SU-DHL-6 (cell line): Measurements from ENCODE around the gene ZMYND11.

Experiments
- H2AFZ ChIP-seq: fragments of 200-600 bp; sonication (generic); 2 replicates; pipeline ENCODE4 v1.6.1; 2014; ENCODE audit warnings: low read depth, mild to moderate bottlenecking, moderate library complexity, mixed read lengths, antibody characterized with exemption, low read length; ENCODE audit not compliant: severe bottlenecking
- H3F3A ChIP-seq: fragments of 200-600 bp; shearing (Covaris generic); 2 replicates; pipeline ENCODE4 v1.6.0; 2016; ENCODE audit warnings: antibody characterized with exemption, mild to moderate bottlenecking; ENCODE audit not compliant: insufficient read depth
- H3K27ac ChIP-seq: fragments of 200-600 bp; sonication (generic); 2 replicates; pipeline ENCODE4 v1.5.1; 2016; ENCODE audit warnings: low read depth, mild to moderate bottlenecking, low read length, moderate library complexity, mixed read lengths
- H3K27me3 ChIP-seq: fragments of 200-600 bp; sonication (generic), shearing (Covaris generic); 2 replicates; pipeline ENCODE4 v1.6.0; 2014; ENCODE audit warnings: mild to moderate bottlenecking, low read length
- H3K36me3 ChIP-seq: fragments of 200-600 bp; sonication (generic); 2 replicates; pipeline ENCODE4 v1.6.1; 2014; ENCODE audit warnings: mild to moderate bottlenecking, low read length, mixed read lengths
- H3K4me2 ChIP-seq: fragments of 300-600, 200-600 bp; shearing (Covaris generic), sonication (generic); 2 replicates; pipeline ENCODE4 v1.6.0; 2014; ENCODE audit warnings: low read length, low read depth, mild to moderate bottlenecking; ENCODE audit not compliant: poor library complexity, severe bottlenecking
- H3K4me3 ChIP-seq: fragments of 200-600 bp; sonication (generic); 2 replicates; pipeline ENCODE4 v1.5.1; 2014; ENCODE audit warnings: antibody characterized with exemption, low read length, mild to moderate bottlenecking, mixed read lengths; ENCODE audit not compliant: insufficient read depth, poor library complexity, severe bottlenecking
- H3K79me2 ChIP-seq: fragments of 200-600 bp; sonication (generic); 2 replicates; pipeline ENCODE4 v1.6.1; 2014; ENCODE audit warnings: mild to moderate bottlenecking, low read length, moderate library complexity; ENCODE audit not compliant: insufficient read depth
- H3K9ac ChIP-seq: fragments of 200-600 bp; sonication (generic); 2 replicates; pipeline ENCODE4 v1.7.0; 2014; ENCODE audit warnings: mild to moderate bottlenecking, low read length
- H3K9me2 ChIP-seq: fragments of 200-600 bp; sonication (generic); replicated peaks from 2 replicates; pipeline ENCODE4 v1.6.1; 2014; ENCODE audit warnings: low read length; ENCODE audit not compliant: insufficient read depth
- H3K9me3 ChIP-seq: fragments of 200-600 bp; sonication (generic); 2 replicates; pipeline ENCODE4 v1.6.1; 2014; ENCODE audit warnings: low read length, mixed read lengths; ENCODE audit not compliant: insufficient read depth
- H4K20me1 ChIP-seq: fragments of 200-600 bp; sonication (generic); 2 replicates; pipeline ENCODE4 v1.6.1; 2014; ENCODE audit warnings: low read depth, mild to moderate bottlenecking, antibody characterized with exemption, low read length, moderate library complexity, mixed read lengths
- EZH2phosphoT487 ChIP-seq: fragments of 200-600 bp; sonication (generic), shearing (Covaris generic); conservative IDR thresholded peaks from 2 replicates; pipeline ENCODE4 v1.6.1; 2018; ENCODE audit warnings: mild to moderate bottlenecking, antibody characterized with exemption, low read length, moderate library complexity, mixed read lengths
- TF ChIP-seq, protein P1 (sequence below): fragments of 200-600 bp; sonication (generic); IDR thresholded peaks from one replicate; pipeline ENCODE4 v1.5.1; 2017; ENCODE audit warnings: antibody characterized with exemption, mild to moderate bottlenecking, low read length, moderate library complexity; ENCODE audit not compliant: insufficient read depth, poor library complexity, severe bottlenecking

ZMYND11 gene

DNA sequence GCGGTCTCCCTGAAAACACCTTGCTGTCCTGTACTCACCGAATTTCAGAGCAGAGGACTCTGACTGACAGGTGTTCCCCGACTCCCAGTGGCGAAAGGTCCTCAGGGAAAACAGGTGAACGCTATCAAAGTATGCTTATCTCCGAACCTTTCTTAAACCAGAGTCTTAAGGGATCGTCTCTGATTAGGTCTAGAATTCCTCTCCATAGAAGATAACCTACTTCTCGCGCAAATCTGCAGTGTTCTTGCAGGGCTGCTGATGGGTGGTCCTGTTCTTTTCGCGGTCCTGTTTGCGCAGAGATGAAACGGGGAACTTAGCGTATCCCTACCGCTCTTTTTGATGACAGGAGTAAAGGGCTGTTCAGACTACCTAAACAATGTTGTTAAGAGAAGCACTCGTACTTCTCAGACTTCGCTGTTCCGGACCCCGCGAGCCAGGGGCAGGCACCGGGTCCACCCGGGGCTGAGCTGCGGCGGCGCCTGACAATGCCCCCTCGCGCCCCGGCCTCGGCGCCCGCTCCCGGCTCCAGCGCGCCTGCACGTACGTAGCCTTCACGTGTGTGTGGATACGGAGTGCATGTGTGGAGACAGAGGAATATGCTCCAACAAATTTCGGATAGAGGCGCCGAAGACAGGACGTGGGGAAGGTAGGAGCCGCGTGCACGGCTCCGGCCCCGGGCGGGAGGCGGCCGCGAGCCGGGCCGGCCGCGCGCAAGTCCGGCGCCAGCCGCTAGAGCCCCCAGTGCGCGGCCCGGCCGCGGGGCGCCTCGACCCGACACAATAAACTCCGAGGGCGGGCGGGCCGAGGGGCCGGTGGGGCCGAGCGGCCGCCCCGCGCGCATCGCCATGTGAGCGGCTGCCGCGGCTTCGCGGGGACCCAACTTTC lies 766 bp upstream of the ZMYND11 start:
- Histone ChIP-seq H2AFZ (no peak overlapping the region), H3K79me2 (no peaks in the 10 kb centered on the region), H3F3A (no peaks in the 10 kb centered on the region), H3K9ac (no peak overlapping the region), H4K20me1 (no peaks in the 10 kb centered on the region), H3K36me3 (no peaks in the 10 kb centered on the region), H3K4me2 (peak overlapping the region; percentile 25), H3K9me3 (no peaks in the 10 kb centered on the region), H3K27me3 (no peaks in the 10 kb centered on the region), H3K9me2 (no peaks in the 10 kb centered on the region), H3K27ac (no peak overlapping the region), H3K4me3 (no peak overlapping the region)
- 0 out of 2 replicates have a peak, but pooled peaks have one; percentile 73 for TF ChIP-seq EZH2phosphoT487
- TF ChIP-seq, protein P1, sequence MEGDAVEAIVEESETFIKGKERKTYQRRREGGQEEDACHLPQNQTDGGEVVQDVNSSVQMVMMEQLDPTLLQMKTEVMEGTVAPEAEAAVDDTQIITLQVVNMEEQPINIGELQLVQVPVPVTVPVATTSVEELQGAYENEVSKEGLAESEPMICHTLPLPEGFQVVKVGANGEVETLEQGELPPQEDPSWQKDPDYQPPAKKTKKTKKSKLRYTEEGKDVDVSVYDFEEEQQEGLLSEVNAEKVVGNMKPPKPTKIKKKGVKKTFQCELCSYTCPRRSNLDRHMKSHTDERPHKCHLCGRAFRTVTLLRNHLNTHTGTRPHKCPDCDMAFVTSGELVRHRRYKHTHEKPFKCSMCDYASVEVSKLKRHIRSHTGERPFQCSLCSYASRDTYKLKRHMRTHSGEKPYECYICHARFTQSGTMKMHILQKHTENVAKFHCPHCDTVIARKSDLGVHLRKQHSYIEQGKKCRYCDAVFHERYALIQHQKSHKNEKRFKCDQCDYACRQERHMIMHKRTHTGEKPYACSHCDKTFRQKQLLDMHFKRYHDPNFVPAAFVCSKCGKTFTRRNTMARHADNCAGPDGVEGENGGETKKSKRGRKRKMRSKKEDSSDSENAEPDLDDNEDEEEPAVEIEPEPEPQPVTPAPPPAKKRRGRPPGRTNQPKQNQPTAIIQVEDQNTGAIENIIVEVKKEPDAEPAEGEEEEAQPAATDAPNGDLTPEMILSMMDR, result no peak

DNA sequence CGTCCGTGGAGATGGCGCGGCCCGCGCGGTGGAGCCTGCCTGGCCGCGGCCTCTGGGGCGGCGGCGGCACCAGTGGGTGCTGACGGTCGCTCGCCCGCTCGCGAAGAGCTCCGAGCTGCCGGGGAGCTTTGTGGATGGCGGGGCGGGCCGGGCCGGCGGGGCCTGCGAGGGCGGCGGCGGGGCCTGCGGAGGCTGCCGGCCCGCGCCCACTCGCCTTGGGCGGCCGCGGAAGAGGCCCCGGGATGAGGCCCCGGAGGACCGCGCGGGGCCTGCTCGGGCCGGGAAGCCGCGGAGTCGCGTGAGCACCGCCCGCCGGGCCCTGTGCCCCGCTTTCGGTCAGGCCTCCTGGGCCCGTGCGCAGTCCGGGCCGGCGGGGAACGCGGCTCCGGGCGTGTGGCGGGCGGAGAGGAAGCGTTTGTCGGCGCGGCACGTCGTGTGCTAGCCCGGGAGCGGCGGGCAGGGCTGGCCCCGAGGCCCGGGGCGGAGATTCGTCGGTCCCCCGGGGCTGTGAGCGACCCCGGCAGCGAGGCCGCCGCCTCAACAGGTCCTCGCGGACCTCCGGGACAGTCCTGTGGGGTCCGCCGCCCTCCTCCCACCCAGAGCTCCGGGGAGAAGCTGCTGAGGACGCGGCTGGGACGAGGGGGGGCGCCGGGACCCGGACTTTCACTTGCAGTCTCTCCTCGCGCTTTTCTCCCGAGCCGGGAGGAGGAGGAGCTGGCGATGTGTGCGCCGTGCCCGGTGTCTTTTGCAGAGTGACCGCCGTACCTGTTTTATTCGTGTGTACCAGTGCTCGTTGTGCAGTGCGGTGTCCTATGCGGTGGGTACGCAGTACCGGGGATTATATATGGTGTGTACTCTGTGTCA lies 578 bp downstream of the ZMYND11 start:
- no peak overlapping the region for H3K4me3 ChIP-seq
- no peak overlapping the region for H2AFZ ChIP-seq
- peak overlapping the region; percentile 25 for H3K4me2 ChIP-seq
- no peaks in the 10 kb centered on the region for H3K36me3 ChIP-seq
- H3K27ac ChIP-seq, result no peak overlapping the region
- TF ChIP-seq, protein P1, result no peak
- 0 out of 2 replicates have a peak, but pooled peaks have one; percentile 11 for TF ChIP-seq EZH2phosphoT487
- H4K20me1 ChIP-seq, result no peaks in the 10 kb centered on the region
- no peaks in the 10 kb centered on the region for H3K9me2 ChIP-seq
- no peak overlapping the region for H3K9ac ChIP-seq
- no peaks in the 10 kb centered on the region for H3F3A ChIP-seq
- no peaks in the 10 kb centered on the region for H3K27me3 ChIP-seq
- H3K9me3 ChIP-seq, result no peaks in the 10 kb centered on the region
- no peaks in the 10 kb centered on the region for H3K79me2 ChIP-seq

- Histone ChIP-seq H3K36me3 (no peaks in the 10 kb centered on the region), H3K79me2 (no peaks in the 10 kb centered on the region), H3K27ac (no peak overlapping the region), H3K9ac (no peak overlapping the region), H3F3A (no peaks in the 10 kb centered on the region), H4K20me1 (no peaks in the 10 kb centered on the region), H3K9me2 (no peaks in the 10 kb centered on the region), H3K4me3 (no peak overlapping the region), H3K9me3 (no peaks in the 10 kb centered on the region), H3K27me3 (no peaks in the 10 kb centered on the region), H2AFZ (no peak overlapping the region), H3K4me2 (no peak overlapping the region)
- no peak for TF ChIP-seq EZH2phosphoT487
- TF ChIP-seq, protein P1, result no peak
Measured at GRCh38 chr10:136465-136762, 1.2 kb downstream of the ZMYND11 start.
